HG03159 (cell line): Measurements from ENCODE around the gene PPP1R9A.

Experiments used
- ATAC-seq: cut with Tn5 transposase; IDR thresholded peaks from one replicate; pipeline ENCODE4 v1.9.1; 2021; ENCODE audit warnings: mild to moderate bottlenecking, moderate library complexity; ENCODE audit not compliant: unreplicated experiment

Gene PPP1R9A

DNA sequence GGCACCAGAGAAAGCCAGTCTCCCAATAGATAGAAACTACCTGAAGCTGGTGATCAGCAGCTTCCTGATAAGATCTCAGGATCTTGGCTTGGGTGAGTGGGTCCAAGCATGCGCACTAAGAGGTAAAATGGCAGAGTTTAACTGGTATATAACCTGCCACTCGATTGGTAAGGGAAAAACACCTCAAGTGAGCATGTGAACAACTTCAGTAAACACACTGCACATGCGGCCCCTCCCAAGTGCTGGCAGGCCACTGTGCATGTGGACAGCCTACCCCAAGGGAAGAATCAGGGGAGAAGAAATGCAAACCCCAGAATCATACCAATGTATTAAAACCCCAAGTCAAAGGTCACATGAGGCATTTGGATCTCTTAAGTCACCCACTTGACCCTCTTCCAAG, 434.6 kb downstream of the PPP1R9A start:
- no peak for ATAC-seq

DNA sequence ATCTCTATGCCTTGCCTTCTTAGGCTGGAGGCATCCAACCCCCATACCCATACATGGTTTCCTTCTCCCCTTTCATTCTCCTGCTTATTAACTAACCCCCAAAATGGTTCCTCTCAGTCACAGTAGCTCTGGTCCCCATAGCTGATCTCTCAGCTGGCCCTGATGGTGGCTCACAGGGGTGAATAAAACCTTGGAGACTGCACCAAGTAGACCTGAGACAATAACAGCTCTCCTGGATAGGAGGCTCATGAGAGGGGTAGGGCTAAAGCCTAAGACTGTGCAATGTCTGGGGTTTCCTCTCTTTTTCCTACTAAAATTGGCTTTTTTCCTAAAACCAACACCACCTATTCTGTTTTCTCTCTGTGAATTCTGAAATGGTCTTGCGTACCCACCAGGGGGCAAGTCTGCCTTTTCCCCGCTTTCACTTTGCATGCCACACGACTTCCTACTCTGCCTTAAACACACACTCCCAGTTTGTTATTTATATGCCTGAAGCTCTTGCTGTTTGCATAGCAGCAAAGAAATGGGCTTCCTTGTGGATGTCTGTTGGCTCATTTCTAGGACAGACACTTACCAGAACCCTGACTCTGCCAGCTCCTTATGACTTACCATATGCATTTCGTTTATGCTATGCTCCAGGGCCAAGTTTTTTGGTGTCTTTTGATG, 435.4 kb downstream of the PPP1R9A start:
- no peak for ATAC-seq
